Small intestine (tissue), 7 donors: ENCODE results near the gene EPHA6. TPM values are rescaled to one million over a fixed set of nuclear protein-coding genes. Genes with fewer than 3 reads are reported as not detected.

Experiments used
- DNase-seq, 2 donors: peaks; one replicate each; pipeline versions ENCODE4 v3.0.0 to v3.0.0-alpha.2; 2013
- FAIRE-seq: peaks from 2 replicates; lab custom pipeline; 2012; peaks lifted over from hg19 to GRCh38; lab: Jason Lieb, UNC
- H3K27ac ChIP-seq, 3 donors: one replicate each; pipeline ENCODE4 v1.5.1; 2013; ENCODE audit warnings: low read length in 2 of 3, mild to moderate bottlenecking in 2 of 3, control low read depth in 1 of 3, inconsistent platforms in 1 of 3, low read depth in 1 of 3, moderate library complexity in 1 of 3
- H3K27me3 ChIP-seq, 3 donors: one replicate each; pipeline ENCODE4 v1.6.1; 2013; ENCODE audit warnings: low read length in 3 of 3, inconsistent platforms in 1 of 3; ENCODE audit not compliant: control insufficient read depth in 3 of 3, insufficient read depth in 3 of 3
- H3K36me3 ChIP-seq, 3 donors: one replicate each; pipeline ENCODE4 v1.6.1; 2013; ENCODE audit warnings: low read length in 3 of 3, inconsistent platforms in 1 of 3, low read depth in 1 of 3, mild to moderate bottlenecking in 1 of 3, moderate library complexity in 1 of 3; ENCODE audit not compliant: control insufficient read depth in 3 of 3, insufficient read depth in 2 of 3
- H3K4me1 ChIP-seq, 3 donors: one replicate each; pipeline ENCODE4 v1.6.1; 2013; ENCODE audit warnings: low read length in 2 of 3, inconsistent platforms in 1 of 3, low read depth in 1 of 3, mild to moderate bottlenecking in 1 of 3, moderate library complexity in 1 of 3; ENCODE audit not compliant: control insufficient read depth in 3 of 3, insufficient read depth in 2 of 3
- H3K4me3 ChIP-seq, 3 donors: one replicate each; pipeline ENCODE4 v1.5.1; 2013; ENCODE audit warnings: low read length in 3 of 3, control low read depth in 1 of 3, inconsistent platforms in 1 of 3, low read depth in 1 of 3, mild to moderate bottlenecking in 1 of 3, moderate library complexity in 1 of 3
- H3K9me3 ChIP-seq, 2 donors: one replicate each; pipeline ENCODE4 v1.6.1; 2013; ENCODE audit warnings: low read depth in 1 of 2, low read length in 1 of 2; ENCODE audit not compliant: control insufficient read depth in 2 of 2, insufficient read depth in 1 of 2
- WGBS, 3 donors: extraction: QIAGEN DNeasy Blood & Tissue Kit; methylation state at CpG; one replicate each; pipeline ENCODE4 v1.1.7; 2013; 5-methylcytosine and 5-hydroxymethylcytosine counted together
- polyA plus RNA-seq, 4 donors: library from polyadenylated mRNA; stranded (reverse) in 3 of 4; unstranded in 1 of 4; fragments of 200-250 nt in 3 of 4; fragments of 120-200 nt in 1 of 4; gene quantifications; one replicate each; pipeline versions ENCODE4 v1.2.1 to v1.2.3, GENCODE V29; 2013
- donor health status: healthy with polysubstance abuse.
- donor health status: control.
- donor health status: control.
- donor health status: Bipolar disorder and iron deficiency.
- donor health status: healthy.

EPHA6 gene
- polyA plus RNA-seq, 4 donors = 0.03 to 0.78 TPM; not detected in 2

GRCh38 chr3:97689962-97690361 lies 875.6 kb downstream of the EPHA6 start:
- no peak for FAIRE-seq
- no peak overlapping the region for H3K4me3 ChIP-seq
- no peaks in the 10 kb centered on the region for H3K9me3 ChIP-seq
- no peaks in the 10 kb centered on the region for H3K4me1 ChIP-seq
- no peaks in the 10 kb centered on the region for H3K27me3 ChIP-seq
- H3K27ac ChIP-seq = no peak overlapping the region
- H3K36me3 ChIP-seq = no peaks in the 10 kb centered on the region
- DNase-seq = no peak

GRCh38 chr3:97691354-97691753 lies 877.0 kb downstream of the EPHA6 start:
- 55 to 79% (median 74%) methylated on average over 1 of the region's 1 CpG for WGBS, 3 donors
- Histone ChIP-seq H3K9me3 (no peaks in the 10 kb centered on the region), H3K36me3 (no peaks in the 10 kb centered on the region), H3K27me3 (no peaks in the 10 kb centered on the region), H3K27ac (no peak overlapping the region), H3K4me1 (no peaks in the 10 kb centered on the region), H3K4me3 (no peak overlapping the region)
- DNase-seq (no peak), FAIRE-seq (no peak)

- Histone ChIP-seq H3K27ac (no peak overlapping the region), H3K4me1 (no peaks in the 10 kb centered on the region), H3K4me3 (no peak overlapping the region), H3K9me3 (no peaks in the 10 kb centered on the region), H3K27me3 (no peaks in the 10 kb centered on the region), H3K36me3 (no peaks in the 10 kb centered on the region)
- DNase-seq = no peak
- no peak for FAIRE-seq
- 77 to 84% (median 83%) methylated on average over 5 of the region's 5 CpGs for WGBS, 3 donors
These were observed 878.0 kb downstream of the EPHA6 start for GRCh38 chr3:97692389-97692788.

GRCh38 chr3:97692831-97693230 lies 878.4 kb downstream of the EPHA6 start:
- DNase-seq = no peak
- 75 to 85% (median 79%) methylated on average over 2 of the region's 2 CpGs for WGBS, 3 donors

GRCh38 chr3:97694876-97695275 lies 880.5 kb downstream of the EPHA6 start:
- DNase-seq (no peak), FAIRE-seq (no peak)
- no peaks in the 10 kb centered on the region for H3K4me1 ChIP-seq
- no peaks in the 10 kb centered on the region for H3K9me3 ChIP-seq
- H3K36me3 ChIP-seq = no peaks in the 10 kb centered on the region
- H3K27ac ChIP-seq = no peak overlapping the region
- H3K4me3 ChIP-seq = no peak overlapping the region
- H3K27me3 ChIP-seq = no peaks in the 10 kb centered on the region
- 74 to 90% (median 88%) methylated on average over 1 of the region's 1 CpG for WGBS, 3 donors

More at GRCh38 chr3:97692831-97693230, 878.4 kb downstream of the EPHA6 start:
- Histone ChIP-seq H3K27me3 (no peaks in the 10 kb centered on the region), H3K36me3 (no peaks in the 10 kb centered on the region), H3K4me3 (no peak overlapping the region), H3K27ac (no peak overlapping the region), H3K9me3 (no peaks in the 10 kb centered on the region), H3K4me1 (no peaks in the 10 kb centered on the region)
- FAIRE-seq = no peak

- DNase-seq (no peak), FAIRE-seq (no peak)
- no peaks in the 10 kb centered on the region for H3K36me3 ChIP-seq
- no peaks in the 10 kb centered on the region for H3K27me3 ChIP-seq
- no peak overlapping the region for H3K27ac ChIP-seq
- WGBS, 3 donors = 58 to 64% (median 64%) methylated on average over 5 of the region's 5 CpGs
- no peaks in the 10 kb centered on the region for H3K9me3 ChIP-seq
- H3K4me1 ChIP-seq = no peaks in the 10 kb centered on the region
- no peak overlapping the region for H3K4me3 ChIP-seq
These were observed 884.3 kb downstream of the EPHA6 start for GRCh38 chr3:97698691-97699090.

- FAIRE-seq = no peak
- H3K36me3 ChIP-seq = no peaks in the 10 kb centered on the region
- no peak overlapping the region for H3K4me3 ChIP-seq
- no peak for DNase-seq
- H3K27me3 ChIP-seq = no peaks in the 10 kb centered on the region
- H3K9me3 ChIP-seq = no peaks in the 10 kb centered on the region
- no peaks in the 10 kb centered on the region for H3K4me1 ChIP-seq
- WGBS, 3 donors = 85 to 91% (median 85%) methylated on average over 2 of the region's 2 CpGs
- H3K27ac ChIP-seq = no peak overlapping the region
These were observed 885.5 kb downstream of the EPHA6 start for GRCh38 chr3:97699889-97700288.

- H3K36me3 ChIP-seq = no peaks in the 10 kb centered on the region
- no peaks in the 10 kb centered on the region for H3K4me1 ChIP-seq
- no peaks in the 10 kb centered on the region for H3K27me3 ChIP-seq
- 69 to 87% (median 86%) methylated on average over 2 of the region's 2 CpGs for WGBS, 3 donors
- no peaks in the 10 kb centered on the region for H3K9me3 ChIP-seq
- H3K4me3 ChIP-seq = no peak overlapping the region
- H3K27ac ChIP-seq = no peak overlapping the region
- DNase-seq (no peak), FAIRE-seq (no peak)
These were observed 891.4 kb downstream of the EPHA6 start for GRCh38 chr3:97705764-97706163.

- Histone ChIP-seq H3K27ac (no peak overlapping the region), H3K27me3 (no peaks in the 10 kb centered on the region), H3K9me3 (no peaks in the 10 kb centered on the region), H3K36me3 (no peaks in the 10 kb centered on the region), H3K4me3 (no peak overlapping the region), H3K4me1 (no peaks in the 10 kb centered on the region)
- FAIRE-seq (no peak), DNase-seq (no peak)
- WGBS, 3 donors = 84 to 89% (median 88%) methylated on average over 4 of the region's 4 CpGs
These were observed 891.8 kb downstream of the EPHA6 start for GRCh38 chr3:97706226-97706625.
